Measurements from ENCODE around the gene HCCS. TPM values are rescaled to one million over a fixed set of nuclear protein-coding genes. Genes with fewer than 3 reads are reported as not detected.

The HCCS gene
- total RNA-seq (2014; rRNA removed; shearing (Covaris generic)): 18.6 TPM in 2 replicates
- 21.6 and 27.7 TPM in 2 replicates for polyA plus RNA-seq (2016; fragmentation: Nextera tagmentation; extraction: Ambion mirVana)
- long read RNA-seq, transcript HCCS-202 (7 exons, 1,072 nt): major isoform, 15 of 16 reads
- long read RNA-seq, partial matches to known transcripts: 1 of 16 reads
- long read RNA-seq, other reads (novel, unspliced or antisense): 0 of 16 reads

DNA sequence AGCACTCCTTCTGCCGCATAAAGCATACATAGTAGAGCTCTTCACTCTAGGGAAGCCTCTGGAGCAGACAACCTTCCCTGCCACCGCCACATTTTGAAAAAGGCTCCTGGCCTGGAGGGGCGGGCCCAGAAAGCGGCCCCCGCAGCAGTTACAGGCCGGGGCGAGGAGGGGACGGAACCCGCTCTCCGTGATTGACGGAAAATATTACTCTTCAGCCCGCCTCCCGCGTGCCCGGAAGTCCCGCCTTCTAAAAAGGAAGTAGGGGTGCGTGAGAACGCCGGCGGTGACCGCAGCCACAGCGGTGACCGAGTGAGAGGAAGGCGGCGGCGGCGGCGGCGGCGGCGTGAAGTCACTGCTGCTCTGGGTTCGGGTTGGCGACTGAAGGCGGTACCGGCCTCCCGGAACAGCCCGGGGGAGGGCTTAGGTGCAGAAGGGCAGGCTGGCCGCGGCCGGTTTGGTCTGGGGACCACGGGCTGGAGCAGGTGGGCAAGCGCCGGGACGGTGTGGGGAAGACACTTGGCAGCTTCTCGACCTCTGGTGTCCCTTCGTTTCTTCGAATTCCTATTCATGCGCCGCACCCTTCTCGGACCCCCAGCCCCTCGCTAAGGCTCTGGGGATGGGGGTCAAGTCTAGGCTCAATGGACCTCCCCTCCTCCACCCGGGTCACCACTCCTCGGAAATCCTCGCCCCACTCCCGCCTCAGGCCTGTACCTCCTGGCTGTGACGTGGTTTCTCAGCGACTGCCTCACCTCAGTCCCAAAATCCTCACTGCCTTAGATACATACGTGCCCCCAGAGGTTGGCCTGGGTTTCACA is at the start of gene HCCS:
HCCS (plus strand) TSS at position 296 of the 815 bp plus-strand sequence. CDS start 729 bp downstream, outside the sequence.
- Mint-ChIP-seq H3K4me1 (no peaks in the 10 kb centered on the region), H3K36me3 (ENCODE audit: low read depth) (peaks cover 18% of the 10 kb centered on the region), H3K4me3 (no peak within 1 kb of the TSS; the same call in 2 of the 3 replicates), H3K27ac (peak within 1 kb of the TSS; percentile 97), H3K27me3 (ENCODE audit: insufficient read depth, low read depth, poor library complexity) (no peaks in the 10 kb centered on the region), H3K9me3 (no peaks in the 10 kb centered on the region)
- no peaks in the 10 kb centered on the region for H3K9me2 ChIP-seq (ENCODE audit: insufficient read depth)
- H3F3A ChIP-seq (replicated peaks; ENCODE audit: low read depth): no peaks in the 10 kb centered on the region
- H2AFZ ChIP-seq: peak within 1 kb of the TSS; percentile 34; the same call in 1 of the 2 replicates
- H4K20me1 ChIP-seq (replicated peaks; ENCODE audit: insufficient read depth): no peaks in the 10 kb centered on the region
- TF ChIP-seq ZNF331 (CRISPR knock-in tag; IDR thresholded peaks at IDR 0.05; ENCODE audit: low read depth) (no peak), CREB1 (CRISPR knock-in tag; IDR thresholded peaks at IDR 0.05; ENCODE audit: low read depth) (peak; percentile 83), STAT1 (IDR thresholded peaks at IDR 0.05; ENCODE audit: unreplicated experiment) (no peak), EZH2phosphoT487 (IDR thresholded peaks at IDR 0.05; ENCODE audit: unreplicated experiment) (no peak), POLR2AphosphoS5 (IDR thresholded peaks at IDR 0.05; ENCODE audit: low read depth) (peak; percentile 72), EZH2 (IDR thresholded peaks at IDR 0.05; ENCODE audit: low read depth, unreplicated experiment) (no peak), JUNB (IDR thresholded peaks at IDR 0.05; ENCODE audit: unreplicated experiment) (no peak), NANOG (IDR thresholded peaks at IDR 0.05; ENCODE audit: borderline replicate concordance) (no peak)
- TF ChIP-seq, protein P1, sequence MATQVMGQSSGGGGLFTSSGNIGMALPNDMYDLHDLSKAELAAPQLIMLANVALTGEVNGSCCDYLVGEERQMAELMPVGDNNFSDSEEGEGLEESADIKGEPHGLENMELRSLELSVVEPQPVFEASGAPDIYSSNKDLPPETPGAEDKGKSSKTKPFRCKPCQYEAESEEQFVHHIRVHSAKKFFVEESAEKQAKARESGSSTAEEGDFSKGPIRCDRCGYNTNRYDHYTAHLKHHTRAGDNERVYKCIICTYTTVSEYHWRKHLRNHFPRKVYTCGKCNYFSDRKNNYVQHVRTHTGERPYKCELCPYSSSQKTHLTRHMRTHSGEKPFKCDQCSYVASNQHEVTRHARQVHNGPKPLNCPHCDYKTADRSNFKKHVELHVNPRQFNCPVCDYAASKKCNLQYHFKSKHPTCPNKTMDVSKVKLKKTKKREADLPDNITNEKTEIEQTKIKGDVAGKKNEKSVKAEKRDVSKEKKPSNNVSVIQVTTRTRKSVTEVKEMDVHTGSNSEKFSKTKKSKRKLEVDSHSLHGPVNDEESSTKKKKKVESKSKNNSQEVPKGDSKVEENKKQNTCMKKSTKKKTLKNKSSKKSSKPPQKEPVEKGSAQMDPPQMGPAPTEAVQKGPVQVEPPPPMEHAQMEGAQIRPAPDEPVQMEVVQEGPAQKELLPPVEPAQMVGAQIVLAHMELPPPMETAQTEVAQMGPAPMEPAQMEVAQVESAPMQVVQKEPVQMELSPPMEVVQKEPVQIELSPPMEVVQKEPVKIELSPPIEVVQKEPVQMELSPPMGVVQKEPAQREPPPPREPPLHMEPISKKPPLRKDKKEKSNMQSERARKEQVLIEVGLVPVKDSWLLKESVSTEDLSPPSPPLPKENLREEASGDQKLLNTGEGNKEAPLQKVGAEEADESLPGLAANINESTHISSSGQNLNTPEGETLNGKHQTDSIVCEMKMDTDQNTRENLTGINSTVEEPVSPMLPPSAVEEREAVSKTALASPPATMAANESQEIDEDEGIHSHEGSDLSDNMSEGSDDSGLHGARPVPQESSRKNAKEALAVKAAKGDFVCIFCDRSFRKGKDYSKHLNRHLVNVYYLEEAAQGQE (IDR thresholded peaks at IDR 0.05; ENCODE audit: unreplicated experiment): no peak
- TF ChIP-seq, protein P2, sequence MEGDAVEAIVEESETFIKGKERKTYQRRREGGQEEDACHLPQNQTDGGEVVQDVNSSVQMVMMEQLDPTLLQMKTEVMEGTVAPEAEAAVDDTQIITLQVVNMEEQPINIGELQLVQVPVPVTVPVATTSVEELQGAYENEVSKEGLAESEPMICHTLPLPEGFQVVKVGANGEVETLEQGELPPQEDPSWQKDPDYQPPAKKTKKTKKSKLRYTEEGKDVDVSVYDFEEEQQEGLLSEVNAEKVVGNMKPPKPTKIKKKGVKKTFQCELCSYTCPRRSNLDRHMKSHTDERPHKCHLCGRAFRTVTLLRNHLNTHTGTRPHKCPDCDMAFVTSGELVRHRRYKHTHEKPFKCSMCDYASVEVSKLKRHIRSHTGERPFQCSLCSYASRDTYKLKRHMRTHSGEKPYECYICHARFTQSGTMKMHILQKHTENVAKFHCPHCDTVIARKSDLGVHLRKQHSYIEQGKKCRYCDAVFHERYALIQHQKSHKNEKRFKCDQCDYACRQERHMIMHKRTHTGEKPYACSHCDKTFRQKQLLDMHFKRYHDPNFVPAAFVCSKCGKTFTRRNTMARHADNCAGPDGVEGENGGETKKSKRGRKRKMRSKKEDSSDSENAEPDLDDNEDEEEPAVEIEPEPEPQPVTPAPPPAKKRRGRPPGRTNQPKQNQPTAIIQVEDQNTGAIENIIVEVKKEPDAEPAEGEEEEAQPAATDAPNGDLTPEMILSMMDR (conservative IDR thresholded peaks at IDR 0.05; ENCODE audit: low read depth in 2 of 2): no peak
- TF ChIP-seq, protein P3, sequence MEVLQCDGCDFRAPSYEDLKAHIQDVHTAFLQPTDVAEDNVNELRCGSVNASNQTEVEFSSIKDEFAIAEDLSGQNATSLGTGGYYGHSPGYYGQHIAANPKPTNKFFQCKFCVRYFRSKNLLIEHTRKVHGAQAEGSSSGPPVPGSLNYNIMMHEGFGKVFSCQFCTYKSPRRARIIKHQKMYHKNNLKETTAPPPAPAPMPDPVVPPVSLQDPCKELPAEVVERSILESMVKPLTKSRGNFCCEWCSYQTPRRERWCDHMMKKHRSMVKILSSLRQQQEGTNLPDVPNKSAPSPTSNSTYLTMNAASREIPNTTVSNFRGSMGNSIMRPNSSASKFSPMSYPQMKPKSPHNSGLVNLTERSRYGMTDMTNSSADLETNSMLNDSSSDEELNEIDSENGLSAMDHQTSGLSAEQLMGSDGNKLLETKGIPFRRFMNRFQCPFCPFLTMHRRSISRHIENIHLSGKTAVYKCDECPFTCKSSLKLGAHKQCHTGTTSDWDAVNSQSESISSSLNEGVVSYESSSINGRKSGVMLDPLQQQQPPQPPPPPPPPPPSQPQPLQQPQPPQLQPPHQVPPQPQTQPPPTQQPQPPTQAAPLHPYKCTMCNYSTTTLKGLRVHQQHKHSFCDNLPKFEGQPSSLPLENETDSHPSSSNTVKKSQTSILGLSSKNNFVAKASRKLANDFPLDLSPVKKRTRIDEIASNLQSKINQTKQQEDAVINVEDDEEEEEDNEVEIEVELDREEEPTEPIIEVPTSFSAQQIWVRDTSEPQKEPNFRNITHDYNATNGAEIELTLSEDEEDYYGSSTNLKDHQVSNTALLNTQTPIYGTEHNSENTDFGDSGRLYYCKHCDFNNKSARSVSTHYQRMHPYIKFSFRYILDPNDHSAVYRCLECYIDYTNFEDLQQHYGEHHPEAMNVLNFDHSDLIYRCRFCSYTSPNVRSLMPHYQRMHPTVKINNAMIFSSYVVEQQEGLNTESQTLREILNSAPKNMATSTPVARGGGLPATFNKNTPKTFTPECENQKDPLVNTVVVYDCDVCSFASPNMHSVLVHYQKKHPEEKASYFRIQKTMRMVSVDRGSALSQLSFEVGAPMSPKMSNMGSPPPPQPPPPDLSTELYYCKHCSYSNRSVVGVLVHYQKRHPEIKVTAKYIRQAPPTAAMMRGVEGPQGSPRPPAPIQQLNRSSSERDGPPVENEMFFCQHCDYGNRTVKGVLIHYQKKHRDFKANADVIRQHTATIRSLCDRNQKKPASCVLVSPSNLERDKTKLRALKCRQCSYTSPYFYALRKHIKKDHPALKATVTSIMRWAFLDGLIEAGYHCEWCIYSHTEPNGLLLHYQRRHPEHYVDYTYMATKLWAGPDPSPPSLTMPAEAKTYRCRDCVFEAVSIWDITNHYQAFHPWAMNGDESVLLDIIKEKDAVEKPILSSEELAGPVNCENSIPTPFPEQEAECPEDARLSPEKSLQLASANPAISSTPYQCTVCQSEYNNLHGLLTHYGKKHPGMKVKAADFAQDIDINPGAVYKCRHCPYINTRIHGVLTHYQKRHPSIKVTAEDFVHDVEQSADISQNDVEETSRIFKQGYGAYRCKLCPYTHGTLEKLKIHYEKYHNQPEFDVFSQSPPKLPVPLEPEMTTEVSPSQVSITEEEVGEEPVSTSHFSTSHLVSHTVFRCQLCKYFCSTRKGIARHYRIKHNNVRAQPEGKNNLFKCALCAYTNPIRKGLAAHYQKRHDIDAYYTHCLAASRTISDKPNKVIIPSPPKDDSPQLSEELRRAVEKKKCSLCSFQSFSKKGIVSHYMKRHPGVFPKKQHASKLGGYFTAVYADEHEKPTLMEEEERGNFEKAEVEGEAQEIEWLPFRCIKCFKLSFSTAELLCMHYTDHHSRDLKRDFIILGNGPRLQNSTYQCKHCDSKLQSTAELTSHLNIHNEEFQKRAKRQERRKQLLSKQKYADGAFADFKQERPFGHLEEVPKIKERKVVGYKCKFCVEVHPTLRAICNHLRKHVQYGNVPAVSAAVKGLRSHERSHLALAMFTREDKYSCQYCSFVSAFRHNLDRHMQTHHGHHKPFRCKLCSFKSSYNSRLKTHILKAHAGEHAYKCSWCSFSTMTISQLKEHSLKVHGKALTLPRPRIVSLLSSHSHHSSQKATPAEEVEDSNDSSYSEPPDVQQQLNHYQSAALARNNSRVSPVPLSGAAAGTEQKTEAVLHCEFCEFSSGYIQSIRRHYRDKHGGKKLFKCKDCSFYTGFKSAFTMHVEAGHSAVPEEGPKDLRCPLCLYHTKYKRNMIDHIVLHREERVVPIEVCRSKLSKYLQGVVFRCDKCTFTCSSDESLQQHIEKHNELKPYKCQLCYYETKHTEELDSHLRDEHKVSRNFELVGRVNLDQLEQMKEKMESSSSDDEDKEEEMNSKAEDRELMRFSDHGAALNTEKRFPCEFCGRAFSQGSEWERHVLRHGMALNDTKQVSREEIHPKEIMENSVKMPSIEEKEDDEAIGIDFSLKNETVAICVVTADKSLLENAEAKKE (CRISPR knock-in tag; IDR thresholded peaks at IDR 0.05): no peak
- ATAC-seq (peak; percentile 96), DNase-seq (ENCODE audit: low spot score) (peak; percentile 81)
- peak within 1 kb of the TSS; percentile 60 for H3K4me3 ChIP-seq
- no peaks in the 10 kb centered on the region for H3K4me1 ChIP-seq (ENCODE audit: insufficient read depth)
- peak within 1 kb of the TSS; percentile 81 for H3K4me2 ChIP-seq
- H3K27ac ChIP-seq (ENCODE audit: low read depth): 0 out of 2 replicates have a peak within 1 kb of the TSS, but pooled peaks have one; percentile 26
- 0 out of 2 replicates have a peak, but pooled peaks cover 3% of the 10 kb centered on the region for H3K36me3 ChIP-seq (ENCODE audit: insufficient read depth)
- no peaks in the 10 kb centered on the region for H3K27me3 ChIP-seq (ENCODE audit: insufficient read depth)
- peaks cover 20% of the 10 kb centered on the region for H3K79me2 ChIP-seq (replicated peaks; ENCODE audit: insufficient read depth)

Data from GM23338 (cell line).